ENCODE data around the gene FAM149B1.

GRCh38 chr10:73239908-73240307, 72.0 kb downstream of the FAM149B1 start:
- no peak for TF ChIP-seq POLR2A (IDR thresholded peaks at IDR 0.05; ENCODE audit: extremely low read depth, insufficient read length)
- no peak for TF ChIP-seq CTCF (IDR thresholded peaks at IDR 0.05; ENCODE audit: low read depth, low read length)
- no peak for TF ChIP-seq MAX (IDR thresholded peaks at IDR 0.05; ENCODE audit: low read depth, low read length)

All from NB4 (cell line).